ENCODE measurements around the gene AZIN2.
A peak's percentile ranks its signal among the peaks of the same experiment; 100 is the strongest.

The AZIN2 gene

DNA sequence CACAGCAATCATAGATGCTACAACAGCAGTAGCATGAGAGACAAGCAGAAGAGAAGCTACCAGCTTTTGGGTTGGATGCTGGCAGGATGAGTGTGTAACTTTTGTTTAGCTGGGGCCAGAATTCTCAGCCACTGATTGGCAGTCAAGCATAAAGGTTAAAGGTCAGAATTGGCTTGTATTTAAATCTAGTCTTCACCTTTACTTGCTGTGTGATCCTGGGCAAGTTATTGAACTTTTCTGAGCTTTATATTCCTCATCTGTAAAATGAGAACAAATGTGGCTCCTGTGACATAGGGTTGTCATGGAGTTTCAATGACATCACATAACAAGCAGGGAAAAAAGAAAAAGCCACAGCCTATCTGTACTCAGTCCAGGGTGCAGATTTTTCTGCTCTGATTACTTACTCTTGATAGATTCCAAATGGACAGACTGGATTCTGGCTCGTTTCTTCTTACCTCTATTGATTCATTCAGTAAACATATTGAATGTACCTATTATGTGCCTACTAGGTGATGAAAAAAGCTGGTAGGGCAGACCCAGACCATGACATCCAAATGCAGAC lies 2.8 kb upstream of the AZIN2 start:
- H3K36me3 ChIP-seq (ENCODE audit: control insufficient read depth in 2 of 2, insufficient read depth in 2 of 2, low read length in 2 of 2), result no peaks in the 10 kb centered on the region
- no peak overlapping the region for H3K4me3 ChIP-seq (ENCODE audit: low read length in 2 of 2)
- no peak overlapping the region for H3K27ac ChIP-seq (ENCODE audit: low read depth in 2 of 2, low read length in 2 of 2)
- no peak overlapping the region for H3K9ac ChIP-seq (ENCODE audit: low read depth in 1 of 2, low read length in 2 of 2)
- H3K9me3 ChIP-seq (ENCODE audit: control insufficient read depth in 2 of 2, low read length in 2 of 2), result no peaks in the 10 kb centered on the region
- H3K27me3 ChIP-seq (ENCODE audit: control insufficient read depth in 2 of 2, insufficient read depth in 2 of 2, low read length in 2 of 2), result peaks cover 0 to 2% of the 10 kb centered on the region in 2 donors
- peaks cover 2 to 14% of the 10 kb centered on the region in 2 donors for H3K4me1 ChIP-seq (ENCODE audit: control insufficient read depth in 2 of 2, insufficient read depth in 2 of 2, low read length in 2 of 2)

DNA sequence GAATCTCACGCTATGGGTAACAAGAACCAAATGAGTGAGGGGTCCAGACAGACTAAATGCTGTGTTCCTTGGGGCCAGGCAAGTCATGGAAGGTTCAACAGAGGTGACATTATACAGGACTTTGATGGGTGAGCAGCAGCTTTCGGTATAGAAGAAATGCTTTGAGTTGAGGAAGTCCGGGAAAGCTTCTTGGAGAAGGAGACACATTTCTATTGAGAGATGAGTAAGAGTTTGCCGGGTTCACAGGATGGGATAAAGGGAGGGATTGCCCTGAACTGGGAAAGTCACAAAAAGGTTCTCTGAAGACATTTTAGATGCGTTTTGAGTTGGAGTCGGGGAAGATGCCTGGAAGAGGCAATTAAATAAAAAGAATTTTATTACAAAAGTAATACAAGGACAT lies 580 bp upstream of the AZIN2 start:
- H3K9me3 ChIP-seq (ENCODE audit: control insufficient read depth in 2 of 2, low read length in 2 of 2), result no peaks in the 10 kb centered on the region
- H3K9ac ChIP-seq (ENCODE audit: low read depth in 1 of 2, low read length in 2 of 2), result peak overlapping the region; percentile 54 to 78
- H3K27me3 ChIP-seq (ENCODE audit: control insufficient read depth in 2 of 2, insufficient read depth in 2 of 2, low read length in 2 of 2), result peaks cover 0 to 2% of the 10 kb centered on the region in 2 donors
- peak overlapping the region; percentile 92 to 93 for H3K4me3 ChIP-seq (ENCODE audit: low read length in 2 of 2)
- H3K4me1 ChIP-seq (ENCODE audit: control insufficient read depth in 2 of 2, insufficient read depth in 2 of 2, low read length in 2 of 2), result peaks cover 2 to 14% of the 10 kb centered on the region in 2 donors
- H3K27ac ChIP-seq (ENCODE audit: low read depth in 2 of 2, low read length in 2 of 2), result no peak overlapping the region
- H3K36me3 ChIP-seq (ENCODE audit: control insufficient read depth in 2 of 2, insufficient read depth in 2 of 2, low read length in 2 of 2), result no peaks in the 10 kb centered on the region

DNA sequence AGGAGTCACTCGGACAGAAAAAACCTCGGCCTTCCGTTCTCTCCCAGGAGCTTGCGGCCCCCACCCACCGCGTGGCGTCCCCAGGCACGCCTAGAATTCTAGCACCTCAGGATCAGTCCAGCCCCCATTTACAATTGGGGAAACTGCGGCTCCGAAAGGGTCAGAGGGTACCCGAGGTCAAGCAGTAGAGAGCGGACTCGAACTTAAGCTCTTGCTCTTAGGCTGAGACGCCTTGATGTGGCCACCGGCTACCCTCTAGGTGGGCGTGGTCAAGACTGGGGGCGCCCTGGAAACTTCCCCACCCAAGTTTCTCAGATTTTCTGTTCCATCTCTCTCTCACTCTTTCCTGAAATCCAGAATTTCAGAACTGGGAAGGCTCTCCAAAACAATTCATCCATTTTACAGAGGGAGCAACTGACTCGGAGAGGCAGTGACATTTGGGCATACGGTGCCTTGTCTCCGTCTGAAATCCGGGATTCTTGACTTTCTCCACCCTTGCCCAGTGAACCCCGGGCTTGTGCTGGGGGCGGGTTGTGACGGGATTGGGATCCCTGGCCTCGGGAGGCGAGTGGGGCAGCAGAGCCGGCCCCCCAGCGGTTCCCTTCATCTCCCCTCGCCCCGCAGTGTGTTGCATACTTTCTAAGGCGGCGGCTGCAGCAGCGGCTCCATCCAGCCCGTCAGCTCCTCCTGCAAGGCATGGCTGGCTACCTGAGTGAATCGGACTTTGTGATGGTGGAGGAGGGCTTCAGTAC lies 777 bp downstream of the AZIN2 start:
- H3K9me3 ChIP-seq (ENCODE audit: control insufficient read depth in 2 of 2, low read length in 2 of 2), result no peaks in the 10 kb centered on the region
- H3K27ac ChIP-seq (ENCODE audit: low read depth in 2 of 2, low read length in 2 of 2), result no peak overlapping the region
- peaks cover 0 to 2% of the 10 kb centered on the region in 2 donors for H3K27me3 ChIP-seq (ENCODE audit: control insufficient read depth in 2 of 2, insufficient read depth in 2 of 2, low read length in 2 of 2)
- no peaks in the 10 kb centered on the region for H3K36me3 ChIP-seq (ENCODE audit: control insufficient read depth in 2 of 2, insufficient read depth in 2 of 2, low read length in 2 of 2)
- H3K9ac ChIP-seq (ENCODE audit: low read depth in 1 of 2, low read length in 2 of 2), result peak overlapping the region; percentile 70 to 78
- H3K4me3 ChIP-seq (ENCODE audit: low read length in 2 of 2), result peak overlapping the region; percentile 92 to 93
- peaks cover 2 to 17% of the 10 kb centered on the region in 2 donors for H3K4me1 ChIP-seq (ENCODE audit: control insufficient read depth in 2 of 2, insufficient read depth in 2 of 2, low read length in 2 of 2)

GRCh38 chr1:33082575-33083108 lies 1.7 kb downstream of the AZIN2 start:
- peaks cover 2 to 17% of the 10 kb centered on the region in 2 donors for H3K4me1 ChIP-seq (ENCODE audit: control insufficient read depth in 2 of 2, insufficient read depth in 2 of 2, low read length in 2 of 2)
- no peak overlapping the region for H3K9ac ChIP-seq (ENCODE audit: low read depth in 1 of 2, low read length in 2 of 2)
- peaks cover 0 to 2% of the 10 kb centered on the region in 2 donors for H3K27me3 ChIP-seq (ENCODE audit: control insufficient read depth in 2 of 2, insufficient read depth in 2 of 2, low read length in 2 of 2)
- H3K36me3 ChIP-seq (ENCODE audit: control insufficient read depth in 2 of 2, insufficient read depth in 2 of 2, low read length in 2 of 2), result no peaks in the 10 kb centered on the region
- no peaks in the 10 kb centered on the region for H3K9me3 ChIP-seq (ENCODE audit: control insufficient read depth in 2 of 2, low read length in 2 of 2)
- H3K4me3 ChIP-seq (ENCODE audit: low read length in 2 of 2), result no peak overlapping the region
- no peak overlapping the region for H3K27ac ChIP-seq (ENCODE audit: low read depth in 2 of 2, low read length in 2 of 2)

- peaks cover 2 to 15% of the 10 kb centered on the region in 2 donors for H3K4me1 ChIP-seq (ENCODE audit: control insufficient read depth in 2 of 2, insufficient read depth in 2 of 2, low read length in 2 of 2)
- peaks cover 0 to 5% of the 10 kb centered on the region in 2 donors for H3K36me3 ChIP-seq (ENCODE audit: control insufficient read depth in 2 of 2, insufficient read depth in 2 of 2, low read length in 2 of 2)
- H3K27me3 ChIP-seq (ENCODE audit: control insufficient read depth in 2 of 2, insufficient read depth in 2 of 2, low read length in 2 of 2), result peaks cover 0 to 2% of the 10 kb centered on the region in 2 donors
- no peak overlapping the region for H3K27ac ChIP-seq (ENCODE audit: low read depth in 2 of 2, low read length in 2 of 2)
- H3K4me3 ChIP-seq (ENCODE audit: low read length in 2 of 2), result no peak overlapping the region
- H3K9me3 ChIP-seq (ENCODE audit: control insufficient read depth in 2 of 2, low read length in 2 of 2), result no peaks in the 10 kb centered on the region
- no peak overlapping the region for H3K9ac ChIP-seq (ENCODE audit: low read depth in 1 of 2, low read length in 2 of 2)
Observed at GRCh38 chr1:33085332-33085731, 4.4 kb downstream of the AZIN2 start.

DNA sequence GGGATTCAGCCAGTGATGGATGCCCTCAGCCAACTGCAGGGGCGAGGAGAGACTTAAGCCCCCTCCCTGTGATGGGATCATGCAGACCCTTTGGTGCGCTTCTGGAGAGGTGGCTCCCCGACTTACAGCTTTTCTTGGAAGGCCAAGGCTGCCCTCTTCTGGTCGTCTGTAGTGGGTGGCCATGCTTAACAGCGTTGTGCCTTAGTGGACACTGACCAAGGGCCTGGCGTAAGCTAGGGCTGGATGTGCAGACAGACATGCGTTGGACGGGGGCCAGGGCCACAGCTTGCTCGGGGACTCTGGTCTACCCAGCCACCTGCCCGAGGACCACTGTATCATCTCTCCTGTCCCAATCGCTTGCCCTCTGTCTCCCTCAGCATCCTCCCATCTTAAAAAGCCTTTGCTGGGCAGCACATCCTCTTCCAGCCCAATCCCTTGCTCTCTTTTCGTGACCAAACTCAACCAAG lies 5.5 kb downstream of the AZIN2 start:
- Histone ChIP-seq H3K27ac (ENCODE audit: low read depth in 2 of 2, low read length in 2 of 2) (no peak overlapping the region), H3K4me3 (ENCODE audit: low read length in 2 of 2) (no peak overlapping the region), H3K9me3 (ENCODE audit: control insufficient read depth in 2 of 2, low read length in 2 of 2) (no peaks in the 10 kb centered on the region), H3K36me3 (ENCODE audit: control insufficient read depth in 2 of 2, insufficient read depth in 2 of 2, low read length in 2 of 2) (peaks cover 0 to 5% of the 10 kb centered on the region in 2 donors), H3K4me1 (ENCODE audit: control insufficient read depth in 2 of 2, insufficient read depth in 2 of 2, low read length in 2 of 2) (peaks cover 2 to 11% of the 10 kb centered on the region in 2 donors), H3K9ac (ENCODE audit: low read depth in 1 of 2, low read length in 2 of 2) (no peak overlapping the region), H3K27me3 (ENCODE audit: control insufficient read depth in 2 of 2, insufficient read depth in 2 of 2, low read length in 2 of 2) (peaks cover 0 to 2% of the 10 kb centered on the region in 2 donors)

DNA sequence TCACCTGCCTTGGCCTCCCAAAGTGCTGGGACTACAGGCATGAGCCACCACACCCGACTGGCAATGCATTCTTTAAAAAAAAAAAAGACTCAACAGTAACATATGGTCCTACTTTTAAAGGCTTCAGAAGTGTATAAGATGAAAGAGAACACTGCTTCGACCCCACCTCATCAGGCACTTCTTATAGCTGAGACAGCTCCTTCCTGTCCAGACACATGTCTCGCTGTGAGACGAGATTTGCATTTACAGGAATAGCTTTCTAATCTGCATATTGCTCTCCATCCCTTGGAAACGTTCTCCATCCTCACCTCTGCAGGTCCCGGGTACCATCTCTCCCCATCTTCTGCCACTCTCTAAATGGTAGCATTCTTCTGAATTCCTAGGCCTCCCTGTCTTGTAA lies 6.7 kb downstream of the AZIN2 start:
- Histone ChIP-seq H3K27ac (ENCODE audit: low read depth in 2 of 2, low read length in 2 of 2) (no peak overlapping the region), H3K9me3 (ENCODE audit: control insufficient read depth in 2 of 2, low read length in 2 of 2) (no peaks in the 10 kb centered on the region)

GRCh38 chr1:33088119-33088906 lies 7.4 kb downstream of the AZIN2 start:
- H3K4me1 ChIP-seq (ENCODE audit: control insufficient read depth in 2 of 2, insufficient read depth in 2 of 2, low read length in 2 of 2), result peaks cover 0 to 2% of the 10 kb centered on the region in 2 donors
- H3K9ac ChIP-seq (ENCODE audit: low read depth in 1 of 2, low read length in 2 of 2), result no peak overlapping the region
- peaks cover 0 to 5% of the 10 kb centered on the region in 2 donors for H3K36me3 ChIP-seq (ENCODE audit: control insufficient read depth in 2 of 2, insufficient read depth in 2 of 2, low read length in 2 of 2)
- H3K27ac ChIP-seq (ENCODE audit: low read depth in 2 of 2, low read length in 2 of 2), result no peak overlapping the region
- H3K4me3 ChIP-seq (ENCODE audit: low read length in 2 of 2), result no peak overlapping the region
- H3K27me3 ChIP-seq (ENCODE audit: control insufficient read depth in 2 of 2, insufficient read depth in 2 of 2, low read length in 2 of 2), result no peaks in the 10 kb centered on the region
- H3K9me3 ChIP-seq (ENCODE audit: control insufficient read depth in 2 of 2, low read length in 2 of 2), result no peaks in the 10 kb centered on the region

More for the DNA sequence above, 6.7 kb downstream of the AZIN2 start:
- Histone ChIP-seq H3K9ac (ENCODE audit: low read depth in 1 of 2, low read length in 2 of 2) (no peak overlapping the region), H3K27me3 (ENCODE audit: control insufficient read depth in 2 of 2, insufficient read depth in 2 of 2, low read length in 2 of 2) (peaks cover 0 to under 1% of the 10 kb centered on the region in 2 donors), H3K36me3 (ENCODE audit: control insufficient read depth in 2 of 2, insufficient read depth in 2 of 2, low read length in 2 of 2) (peaks cover 0 to 5% of the 10 kb centered on the region in 2 donors), H3K4me1 (ENCODE audit: control insufficient read depth in 2 of 2, insufficient read depth in 2 of 2, low read length in 2 of 2) (peaks cover 0 to 2% of the 10 kb centered on the region in 2 donors), H3K4me3 (ENCODE audit: low read length in 2 of 2) (no peak overlapping the region)

DNA sequence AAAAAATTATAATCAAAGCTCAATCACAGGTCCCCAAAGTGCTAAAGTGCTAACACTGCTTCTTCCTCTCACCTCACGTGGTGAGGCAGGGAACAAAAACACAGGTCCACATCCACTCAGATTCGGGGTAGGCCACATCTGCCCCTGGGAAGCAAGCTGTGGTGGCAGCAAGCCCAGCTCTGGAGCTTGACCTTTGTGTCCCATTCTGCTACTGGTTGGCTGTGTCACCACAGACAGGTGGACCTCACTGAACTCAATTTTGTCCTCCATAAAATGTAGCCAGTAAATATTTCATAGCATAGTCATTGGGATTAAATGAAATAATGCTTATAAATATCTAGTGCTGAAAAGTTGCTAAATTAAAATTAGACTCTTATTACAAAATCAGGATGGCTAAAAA lies 8.5 kb downstream of the AZIN2 start:
- no peak overlapping the region for H3K4me3 ChIP-seq (ENCODE audit: low read length in 2 of 2)
- no peak overlapping the region for H3K27ac ChIP-seq (ENCODE audit: low read depth in 2 of 2, low read length in 2 of 2)

More for the DNA sequence above, 8.5 kb downstream of the AZIN2 start:
- Histone ChIP-seq H3K4me1 (ENCODE audit: control insufficient read depth in 2 of 2, insufficient read depth in 2 of 2, low read length in 2 of 2) (peaks cover 0 to 2% of the 10 kb centered on the region in 2 donors), H3K36me3 (ENCODE audit: control insufficient read depth in 2 of 2, insufficient read depth in 2 of 2, low read length in 2 of 2) (peaks cover 0 to 5% of the 10 kb centered on the region in 2 donors), H3K27me3 (ENCODE audit: control insufficient read depth in 2 of 2, insufficient read depth in 2 of 2, low read length in 2 of 2) (no peaks in the 10 kb centered on the region), H3K9ac (ENCODE audit: low read depth in 1 of 2, low read length in 2 of 2) (no peak overlapping the region), H3K9me3 (ENCODE audit: control insufficient read depth in 2 of 2, low read length in 2 of 2) (no peaks in the 10 kb centered on the region)
